Lower leg skin (tissue), 3 donors: ENCODE data around the gene ITIH4.

Source experiments
- POLR2A ChIP-seq, 2 donors: fragments of 450-650 bp; IDR thresholded peaks; one replicate each; pipeline ENCODE4 v1.6.1; 2016 to 2017; ENCODE audit warnings: antibody characterized with exemption in 2 of 2, mild to moderate bottlenecking in 1 of 2, moderate library complexity in 1 of 2
- TF ChIP-seq, protein P1 (sequence below), 3 donors: fragments of 450-650 bp; IDR thresholded peaks; one replicate each; pipeline ENCODE4 v1.5.1; 2016; ENCODE audit warnings: antibody characterized with exemption in 3 of 3, mild to moderate bottlenecking in 3 of 3, moderate library complexity in 2 of 3

DNA sequence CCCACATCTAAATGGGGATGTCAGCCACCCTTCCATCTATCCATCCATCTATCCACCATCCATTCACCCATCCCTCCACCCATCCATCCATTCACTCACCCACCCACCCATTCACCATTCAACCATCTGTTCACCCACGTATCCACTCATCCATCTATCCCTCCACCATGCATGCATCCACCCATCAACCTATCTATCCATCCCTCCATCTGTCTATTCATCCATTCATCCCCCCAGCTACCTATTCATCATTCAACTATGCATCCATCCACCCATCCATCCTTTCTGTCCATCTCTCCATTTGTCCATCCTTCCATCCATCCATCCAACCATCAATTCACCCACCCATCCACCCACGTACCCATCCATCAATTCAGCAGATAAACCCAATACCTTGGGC lies 21.3 kb downstream of the ITIH4 start:
- TF ChIP-seq, protein P1, sequence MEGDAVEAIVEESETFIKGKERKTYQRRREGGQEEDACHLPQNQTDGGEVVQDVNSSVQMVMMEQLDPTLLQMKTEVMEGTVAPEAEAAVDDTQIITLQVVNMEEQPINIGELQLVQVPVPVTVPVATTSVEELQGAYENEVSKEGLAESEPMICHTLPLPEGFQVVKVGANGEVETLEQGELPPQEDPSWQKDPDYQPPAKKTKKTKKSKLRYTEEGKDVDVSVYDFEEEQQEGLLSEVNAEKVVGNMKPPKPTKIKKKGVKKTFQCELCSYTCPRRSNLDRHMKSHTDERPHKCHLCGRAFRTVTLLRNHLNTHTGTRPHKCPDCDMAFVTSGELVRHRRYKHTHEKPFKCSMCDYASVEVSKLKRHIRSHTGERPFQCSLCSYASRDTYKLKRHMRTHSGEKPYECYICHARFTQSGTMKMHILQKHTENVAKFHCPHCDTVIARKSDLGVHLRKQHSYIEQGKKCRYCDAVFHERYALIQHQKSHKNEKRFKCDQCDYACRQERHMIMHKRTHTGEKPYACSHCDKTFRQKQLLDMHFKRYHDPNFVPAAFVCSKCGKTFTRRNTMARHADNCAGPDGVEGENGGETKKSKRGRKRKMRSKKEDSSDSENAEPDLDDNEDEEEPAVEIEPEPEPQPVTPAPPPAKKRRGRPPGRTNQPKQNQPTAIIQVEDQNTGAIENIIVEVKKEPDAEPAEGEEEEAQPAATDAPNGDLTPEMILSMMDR (IDR thresholded peaks at IDR 0.05), result no peak
- no peak for TF ChIP-seq POLR2A (IDR thresholded peaks at IDR 0.05)
